HEK293T (cell line): ENCODE measurements around the gene PACS2.

Experiments
- CTCF ChIA-PET: fragments of 350-600 bp; formaldehyde crosslinking; extraction: SDS; loops from one replicate; lab custom pipeline; 2021; ENCODE audit warnings: antibody characterized with exemption, inconsistent platforms; lab: Yijun Ruan, JAX
- POLR2A ChIA-PET: fragments of 350-600 bp; formaldehyde crosslinking; extraction: SDS; loops from one replicate; lab custom pipeline; 2020; ENCODE audit warnings: antibody characterized with exemption, inconsistent platforms; lab: Yijun Ruan, JAX
- DNase-seq: peaks from one replicate; pipeline ENCODE4 v3.0.0; 2012; ENCODE audit warnings: mixed read lengths; ENCODE audit errors: extremely low spot score
- ARNT ChIP-seq: fragments of 450-650 bp; IDR thresholded peaks from 2 replicates; pipeline ENCODE4 v1.6.1; 2017; ENCODE audit warnings: mild to moderate bottlenecking
- BHLHE40 ChIP-seq: fragments of 450-650 bp; IDR thresholded peaks from 2 replicates; pipeline ENCODE4 v1.6.1; 2016; ENCODE audit warnings: mild to moderate bottlenecking, moderate library complexity, borderline replicate concordance
- CTBP1 ChIP-seq: fragments of 450-650 bp; IDR thresholded peaks from 2 replicates; pipeline ENCODE4 v1.6.1; 2016; ENCODE audit warnings: borderline replicate concordance
- ELF4 ChIP-seq: fragments of 450-650 bp; IDR thresholded peaks from 2 replicates; pipeline ENCODE4 v1.6.1; 2017; ENCODE audit warnings: antibody characterized with exemption
- FOXA1 ChIP-seq: fragments of 450-650 bp; IDR thresholded peaks from 2 replicates; pipeline ENCODE4 v1.6.1; 2016; ENCODE audit warnings: mild to moderate bottlenecking
- FOXK2 ChIP-seq: fragments of 450-650 bp; IDR thresholded peaks from 2 replicates; pipeline ENCODE4 v1.6.1; 2016; ENCODE audit warnings: mild to moderate bottlenecking
- FOXM1 ChIP-seq: fragments of 450-650 bp; IDR thresholded peaks from 2 replicates; pipeline ENCODE4 v1.6.1; 2017; ENCODE audit warnings: mild to moderate bottlenecking, borderline replicate concordance
- HDGF ChIP-seq: fragments of 450-650 bp; IDR thresholded peaks from 2 replicates; pipeline ENCODE4 v1.6.1; 2017; ENCODE audit warnings: antibody characterized with exemption, borderline replicate concordance
- L3MBTL2 ChIP-seq: fragments of 450-650 bp; conservative IDR thresholded peaks from 2 replicates; pipeline ENCODE4 v1.6.1; 2016; ENCODE audit warnings: mild to moderate bottlenecking
- LEF1 ChIP-seq: fragments of 450-650 bp; IDR thresholded peaks from 2 replicates; pipeline ENCODE4 v1.6.1; 2017; ENCODE audit warnings: mild to moderate bottlenecking, borderline replicate concordance
- NFRKB ChIP-seq: fragments of 450-650 bp; IDR thresholded peaks from 2 replicates; pipeline ENCODE4 v1.6.1; 2016; ENCODE audit warnings: mild to moderate bottlenecking, moderate library complexity
- SP1 ChIP-seq: fragments of 450-650 bp; IDR thresholded peaks from 2 replicates; pipeline ENCODE4 v1.6.1; 2017
- SUZ12 ChIP-seq: fragments of 450-650 bp; IDR thresholded peaks from 2 replicates; pipeline ENCODE4 v1.6.1; 2016; ENCODE audit warnings: mild to moderate bottlenecking
- TARDBP ChIP-seq: fragments of 450-650 bp; IDR thresholded peaks from 2 replicates; pipeline ENCODE4 v1.6.1; 2016
- ZNF384 ChIP-seq: fragments of 450-650 bp; IDR thresholded peaks from 2 replicates; pipeline ENCODE4 v1.6.1; 2016
- TF ChIP-seq, protein P1 (sequence below): fragments of 450-650 bp; IDR thresholded peaks from 2 replicates; pipeline ENCODE4 v1.6.1; 2016

PACS2 gene

DNA sequence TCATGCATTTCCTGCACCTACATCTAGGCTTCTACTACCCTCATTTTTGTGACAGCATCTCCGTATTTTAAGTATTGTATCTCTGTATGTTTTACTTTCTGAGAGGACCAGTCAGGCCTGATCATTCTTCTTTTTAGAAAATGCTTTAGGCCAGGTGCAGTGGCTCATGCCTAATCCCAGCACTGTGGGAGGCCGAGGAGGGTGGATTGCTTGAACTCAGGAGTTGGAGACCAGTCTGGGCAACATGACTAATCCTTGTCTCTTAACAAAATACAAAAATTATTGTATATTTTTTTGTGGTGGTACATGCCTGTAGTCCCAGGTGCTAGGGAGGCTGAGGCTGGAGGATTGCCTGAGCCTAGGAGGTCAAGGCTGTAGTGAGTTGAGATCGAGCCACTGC lies 36.9 kb downstream of the PACS2 start:
- ChIA-PET POLR2A (interaction anchor here (1.1 kb wide), 1 partner anchor 37 kb away, joined by 4 read pairs; the partner anchor contains the start of gene PACS2), CTCF (interaction anchor here (0.6 to 1.6 kb wide), 4 partner anchors 9 to 455 kb away, joined by 3 to 4 read pairs (median 4); no protein-coding TSS in a partner anchor)
- no peak for DNase-seq
- no peak for TF ChIP-seq FOXM1
- TF ChIP-seq TARDBP, result no peak
- TF ChIP-seq, protein P1, sequence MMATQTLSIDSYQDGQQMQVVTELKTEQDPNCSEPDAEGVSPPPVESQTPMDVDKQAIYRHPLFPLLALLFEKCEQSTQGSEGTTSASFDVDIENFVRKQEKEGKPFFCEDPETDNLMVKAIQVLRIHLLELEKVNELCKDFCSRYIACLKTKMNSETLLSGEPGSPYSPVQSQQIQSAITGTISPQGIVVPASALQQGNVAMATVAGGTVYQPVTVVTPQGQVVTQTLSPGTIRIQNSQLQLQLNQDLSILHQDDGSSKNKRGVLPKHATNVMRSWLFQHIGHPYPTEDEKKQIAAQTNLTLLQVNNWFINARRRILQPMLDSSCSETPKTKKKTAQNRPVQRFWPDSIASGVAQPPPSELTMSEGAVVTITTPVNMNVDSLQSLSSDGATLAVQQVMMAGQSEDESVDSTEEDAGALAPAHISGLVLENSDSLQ, result no peak
- no peak for TF ChIP-seq BHLHE40
- no peak for TF ChIP-seq SP1
- TF ChIP-seq FOXK2, result no peak
- TF ChIP-seq ELF4, result no peak
- no peak for TF ChIP-seq ZNF384
- no peak for TF ChIP-seq ARNT

- peak; percentile 91 for DNase-seq
- ChIA-PET POLR2A (interaction anchor here (1.0 to 1.1 kb wide), 3 partner anchors 38 to 104 kb away, joined by 3 to 4 read pairs (median 4); partner anchors contain the start of genes BTBD6 and PACS2), CTCF (interaction anchor here (0.6 to 1.6 kb wide), 11 partner anchors 10 to 456 kb away, joined by 3 to 6 read pairs (median 3); partner anchors contain the start of gene BRF1)
- TF ChIP-seq HDGF (no peak), NFRKB (no peak), ELF4 (no peak), FOXA1 (no peak), ARNT (no peak), CTBP1 (no peak), TARDBP (no peak), SUZ12 (no peak), FOXK2 (no peak), ZNF384 (no peak), SP1 (no peak), FOXM1 (no peak), BHLHE40 (no peak), L3MBTL2 (no peak), LEF1 (no peak)
- TF ChIP-seq, protein P1, result no peak
These were observed 37.6 kb downstream of the PACS2 start for GRCh38 chr14:105351920-105352851.

DNA sequence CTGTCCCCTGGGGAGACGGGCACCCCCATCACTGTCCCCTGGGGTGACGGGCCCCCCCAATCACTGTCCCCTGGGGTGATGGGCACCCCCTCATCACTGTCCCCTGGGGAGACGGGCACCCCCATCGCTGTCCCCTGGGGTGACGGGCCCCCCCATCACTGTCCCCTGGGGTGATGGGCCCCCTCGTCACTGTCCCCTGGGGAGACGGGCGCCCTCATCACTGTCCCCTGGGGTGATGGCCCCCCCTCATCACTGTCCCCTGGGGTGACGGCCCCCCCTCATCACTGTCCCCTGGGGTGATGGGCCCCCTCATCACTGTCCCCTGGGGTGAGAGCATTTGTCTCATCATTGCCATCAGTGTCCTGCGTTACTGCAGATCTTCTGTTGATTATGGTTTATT lies 38.6 kb downstream of the PACS2 start:
- POLR2A ChIA-PET, result interaction anchor here (0.7 kb wide), 1 partner anchor 103 kb away, joined by 3 read pairs; no protein-coding TSS in a partner anchor
- CTCF ChIA-PET, result no interaction called here
- TF ChIP-seq, protein P1, result no peak
- no peak for TF ChIP-seq NFRKB
- TF ChIP-seq FOXM1, result no peak
- TF ChIP-seq SUZ12, result no peak
- no peak for TF ChIP-seq TARDBP
- TF ChIP-seq BHLHE40, result no peak
- TF ChIP-seq LEF1, result no peak
- no peak for TF ChIP-seq ELF4
- no peak for TF ChIP-seq HDGF
- no peak for TF ChIP-seq FOXA1
- no peak for TF ChIP-seq ZNF384
- TF ChIP-seq CTBP1, result no peak
- no peak for TF ChIP-seq SP1
- no peak for TF ChIP-seq FOXK2
- TF ChIP-seq L3MBTL2, result no peak
- DNase-seq, result no peak

- ChIA-PET POLR2A (no interaction called here), CTCF (no interaction called here)
- DNase-seq, result no peak
- TF ChIP-seq LEF1 (no peak), NFRKB (no peak), FOXK2 (no peak), ZNF384 (no peak), HDGF (no peak), FOXA1 (no peak), BHLHE40 (no peak), SP1 (no peak), ARNT (no peak), SUZ12 (no peak), ELF4 (no peak), TARDBP (no peak), FOXM1 (no peak), L3MBTL2 (no peak), CTBP1 (no peak)
- TF ChIP-seq, protein P1, result no peak
These were observed 40.0 kb downstream of the PACS2 start for GRCh38 chr14:105354541-105354940.

GRCh38 chr14:105355049-105355575 lies 40.6 kb downstream of the PACS2 start:
- no peak for DNase-seq
- CTCF ChIA-PET, result no interaction called here
- TF ChIP-seq BHLHE40 (no peak), L3MBTL2 (no peak)
- POLR2A ChIA-PET, result no interaction called here
